OCI-LY1 (cell line): Measurements from ENCODE around the gene NDRG2.

Experiments used
- CTCF ChIP-seq: fragments of 200-600 bp; sonication (generic), shearing (Covaris generic); IDR thresholded peaks from 2 replicates; pipeline ENCODE4 v1.5.1; 2017; ENCODE audit warnings: mild to moderate bottlenecking, antibody characterized with exemption, low read length, moderate library complexity, mixed read lengths
- EZH2 ChIP-seq: fragments of 200-600 bp; sonication (generic), shearing (Covaris generic); IDR thresholded peaks from 2 replicates; pipeline ENCODE4 v1.8.0; 2017; ENCODE audit warnings: borderline replicate concordance, mixed run types, mild to moderate bottlenecking, antibody characterized with exemption, low read length, moderate library complexity, mixed read lengths

- no peak for TF ChIP-seq EZH2
- TF ChIP-seq CTCF, result no peak
These were observed 26.0 kb downstream of the NDRG2 start, which contains the start of gene SLC39A2 for GRCh38 chr14:20998674-20999366.
